Stimulated activated naive CD4-positive, alpha-beta T cell treated with Interleukin-2 at 50 U/mL for 16 hours (primary cell): ENCODE data around the gene GPR143.
A peak's percentile ranks its signal among the peaks of the same experiment; 100 is the strongest.
"Not testable (repeated sequence)": the region's sequence is repeated elsewhere in the genome, so short reads cannot be mapped to it uniquely, and the experiment has no call there.

Source experiments
- DNase-seq: peaks from one replicate; lab custom pipeline; 2025; lab: John Stamatoyannopoulos, UW

GPR143 gene

DNA sequence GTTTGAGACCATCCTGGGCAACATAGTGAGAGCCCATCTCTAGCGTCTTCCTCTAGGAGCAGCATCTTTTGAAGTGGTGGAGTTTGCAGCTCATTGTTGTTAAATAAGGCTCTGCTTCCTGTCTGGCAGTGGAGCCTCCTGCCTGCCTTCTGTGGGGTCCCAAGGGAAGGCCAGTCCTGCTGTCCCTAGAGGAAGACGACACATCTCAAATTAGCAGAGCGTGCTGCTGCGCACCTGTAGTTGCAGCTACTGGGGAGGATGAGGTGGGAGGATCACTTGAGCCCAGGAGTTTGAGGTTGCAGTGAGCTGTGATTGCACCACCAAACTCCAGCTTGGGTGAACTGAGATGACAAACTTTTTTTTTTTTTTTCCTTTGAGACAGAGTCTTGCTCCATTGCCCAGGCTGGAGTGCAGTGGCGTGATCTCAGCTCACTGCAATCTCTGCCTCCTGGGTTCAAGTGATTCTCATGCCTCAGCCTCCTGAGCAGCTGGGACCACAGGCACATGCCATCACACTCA, 2.7 kb upstream of the GPR143 start:
- DNase-seq, result not testable (repeated sequence)

DNA sequence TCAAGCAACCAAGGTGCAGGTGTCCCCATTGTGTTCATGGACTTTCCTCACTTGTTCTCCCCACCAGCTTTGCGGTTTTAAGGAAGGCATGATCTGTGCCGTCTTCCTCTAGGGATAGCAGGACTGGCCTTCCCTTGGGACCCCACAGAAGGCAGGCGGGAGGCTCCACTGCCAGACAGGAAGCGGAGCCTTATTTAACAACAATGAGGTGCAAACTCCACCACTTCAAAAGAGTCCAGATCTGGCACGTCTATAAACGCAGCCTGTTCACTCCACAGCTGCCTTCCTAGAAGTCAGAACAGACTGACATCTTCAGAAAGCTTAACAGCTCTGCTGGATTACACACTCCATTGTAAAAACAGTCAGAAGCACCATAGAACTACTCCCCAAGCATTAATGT, 1.7 kb upstream of the GPR143 start:
- no peak for DNase-seq

DNA sequence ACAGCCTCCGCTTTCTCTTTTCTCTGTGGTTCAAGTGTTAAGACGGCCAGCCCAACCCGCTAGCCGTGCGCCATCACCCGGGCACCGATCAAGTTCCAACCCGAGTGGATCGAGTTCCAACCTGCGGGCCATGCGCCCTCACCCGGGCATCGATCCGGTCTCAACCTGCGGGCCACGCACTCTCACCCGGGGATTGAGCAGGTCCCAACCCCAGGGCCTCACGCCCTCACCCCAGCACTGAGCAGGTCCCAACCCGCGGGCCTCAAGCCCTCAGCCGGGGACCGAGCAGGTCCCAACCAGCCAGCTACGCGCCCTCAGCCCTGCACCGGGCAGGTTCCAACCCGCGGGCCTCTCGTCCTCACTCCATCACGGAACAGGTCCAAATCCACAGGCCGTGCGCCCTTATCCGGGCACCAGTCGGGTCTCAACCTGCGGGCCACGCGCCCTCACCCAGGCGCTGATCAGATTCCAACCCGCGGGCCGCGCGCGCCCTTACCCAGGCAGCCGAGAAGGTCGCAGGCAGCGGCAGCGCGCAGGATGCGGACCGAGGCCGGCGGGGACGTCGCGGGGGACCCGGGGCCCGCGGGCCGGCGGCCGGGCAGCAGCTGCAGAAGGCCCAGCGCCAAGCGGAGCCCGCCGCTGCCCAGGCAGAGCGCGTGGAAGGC, 443 bp downstream of the GPR143 start:
- DNase-seq, result no peak

DNA sequence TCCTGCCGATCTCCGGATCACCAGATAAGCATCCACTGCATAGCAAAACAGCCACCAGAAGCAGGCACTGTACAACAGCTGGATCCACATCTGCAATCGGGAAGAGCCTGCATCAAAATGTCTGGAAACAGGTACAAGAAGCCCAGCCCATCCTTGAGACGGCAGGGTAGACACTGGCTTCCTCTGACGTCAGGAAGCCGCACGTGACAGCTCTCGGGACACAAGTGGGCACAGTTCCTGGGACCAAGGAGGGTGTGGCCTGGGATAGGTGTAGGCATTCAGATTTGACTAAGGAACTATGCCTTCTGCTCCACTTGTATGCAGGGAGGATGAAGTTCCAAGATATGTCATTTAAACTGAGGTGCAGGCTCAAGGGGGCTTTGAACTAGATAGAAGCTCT, 6.3 kb downstream of the GPR143 start:
- DNase-seq, result no peak

DNA sequence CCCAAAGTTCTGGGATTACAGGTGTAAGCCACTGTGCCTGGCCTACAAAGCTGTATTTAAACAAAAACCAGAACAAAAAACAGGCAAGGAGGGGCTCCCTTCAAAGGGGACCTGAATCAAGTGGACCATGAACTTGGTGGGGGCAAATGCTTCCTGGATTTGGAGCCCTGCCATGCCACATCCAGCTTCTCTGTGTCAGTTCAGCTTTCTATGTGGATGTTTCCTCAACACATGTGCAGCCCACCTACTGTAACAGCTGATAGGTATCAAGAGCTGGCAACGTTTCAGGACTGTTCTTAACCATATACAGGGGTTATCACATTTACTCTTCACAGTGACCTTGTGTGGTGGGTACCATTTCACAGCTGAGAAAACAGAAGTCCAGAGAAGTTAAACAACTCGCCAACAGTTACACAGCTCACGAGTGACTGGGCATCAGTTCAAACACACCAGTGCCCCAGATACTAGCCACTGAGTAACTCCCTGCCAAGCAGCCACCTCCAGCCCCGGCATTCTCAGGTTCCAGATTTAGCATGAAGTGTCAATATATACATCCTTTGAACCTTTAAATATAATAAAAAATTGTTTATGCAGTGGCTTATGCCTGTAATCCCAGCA, 7.5 kb downstream of the GPR143 start:
- DNase-seq, result no peak

DNA sequence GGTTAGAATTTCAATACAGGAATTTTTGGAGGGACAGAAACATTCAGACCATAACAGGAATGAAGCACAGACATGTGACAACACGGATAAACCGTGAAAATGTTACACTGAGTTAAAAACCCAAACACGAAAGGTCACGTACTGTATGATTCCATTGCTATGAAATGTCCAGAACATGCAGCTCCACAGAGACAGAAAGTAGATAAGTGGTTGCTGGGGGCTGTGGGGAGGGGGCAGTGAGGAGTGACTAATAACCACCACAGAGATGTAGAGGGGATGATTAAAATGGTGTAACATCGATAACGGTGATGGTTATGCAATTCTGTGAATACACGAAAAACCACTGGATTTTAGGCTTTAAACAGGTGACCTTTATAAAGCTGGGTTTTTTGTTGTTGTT, 8.3 kb downstream of the GPR143 start:
- no peak for DNase-seq

DNA sequence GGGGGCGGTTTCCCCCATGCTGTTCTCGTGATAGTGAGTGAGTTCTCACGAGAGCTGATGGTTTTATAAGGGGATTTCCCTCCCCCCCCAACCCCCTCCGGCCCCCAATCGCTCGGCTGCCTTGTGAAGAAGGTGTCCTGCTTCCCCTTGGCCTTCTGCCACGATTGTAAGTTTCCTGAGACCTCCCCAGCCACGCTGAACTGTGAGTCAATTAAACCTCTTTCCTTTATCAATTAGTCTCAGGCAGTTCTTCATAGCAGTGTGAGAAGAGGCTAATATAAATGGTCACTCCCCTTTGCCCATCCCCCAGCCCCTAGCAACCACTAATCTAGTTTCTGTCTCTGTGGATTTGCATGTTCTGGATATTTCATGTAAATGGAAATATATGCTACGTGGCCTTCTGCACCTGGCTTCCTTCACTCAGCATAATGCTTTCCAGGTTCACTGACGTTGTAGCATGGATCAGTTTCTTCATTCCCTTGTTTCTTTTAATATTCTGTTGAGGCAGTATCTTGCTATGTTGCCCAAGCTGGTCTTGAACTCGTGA, 16.4 kb downstream of the GPR143 start:
- no peak for DNase-seq

DNA sequence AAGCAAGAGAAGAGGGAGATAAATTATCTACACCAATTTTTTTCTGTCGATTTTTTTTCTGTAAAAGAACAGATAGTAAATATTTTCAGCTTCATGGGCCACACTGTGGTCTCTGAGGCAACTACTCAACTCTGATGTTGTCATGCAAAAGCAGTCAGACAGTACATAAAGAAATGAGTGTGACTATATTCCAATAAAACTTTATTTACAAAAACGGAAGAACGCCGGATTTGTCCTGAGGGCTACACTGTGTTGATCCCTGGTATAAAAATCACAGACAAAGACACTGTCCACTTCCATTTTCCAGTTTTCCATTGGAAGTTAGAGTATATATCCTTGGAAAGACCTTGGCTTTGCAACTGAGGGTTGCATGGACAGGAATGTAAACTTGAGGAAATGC, 18.0 kb downstream of the GPR143 start:
- DNase-seq, result no peak

DNA sequence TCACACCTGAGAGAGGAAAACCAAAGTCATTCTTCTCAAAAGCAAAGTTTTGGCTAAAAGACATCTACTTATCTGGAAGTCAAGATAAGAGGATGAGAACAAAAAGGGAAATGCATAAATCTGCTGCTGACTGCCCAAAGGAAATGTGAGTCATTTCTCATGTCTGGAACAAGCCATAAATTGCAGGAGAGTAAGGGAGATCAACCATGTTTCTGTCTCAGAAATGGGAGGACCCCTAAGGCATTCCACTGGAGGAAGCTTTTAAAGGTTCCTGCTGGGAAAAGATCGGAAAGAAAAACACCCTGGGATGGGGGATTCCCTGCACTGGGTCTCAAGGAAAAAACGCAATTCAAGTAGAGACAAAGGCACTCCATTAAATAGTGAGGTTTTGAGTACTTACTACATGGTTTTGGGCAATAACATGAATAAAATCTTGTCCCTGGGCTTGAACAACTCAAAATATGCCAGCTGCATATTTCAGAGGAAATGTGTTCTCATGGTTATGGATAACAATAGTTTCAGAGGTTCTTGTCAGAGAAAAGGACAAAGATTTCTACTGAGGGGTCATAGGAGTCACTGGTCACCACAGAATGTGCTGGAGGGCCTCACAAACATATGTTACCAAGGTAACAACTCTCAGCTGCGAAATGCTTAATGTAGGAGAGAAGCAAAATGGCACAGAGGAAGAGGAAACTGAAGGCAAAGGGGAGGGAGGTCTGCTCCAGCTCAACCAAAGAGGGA, 19.3 kb downstream of the GPR143 start:
- DNase-seq, result no peak

DNA sequence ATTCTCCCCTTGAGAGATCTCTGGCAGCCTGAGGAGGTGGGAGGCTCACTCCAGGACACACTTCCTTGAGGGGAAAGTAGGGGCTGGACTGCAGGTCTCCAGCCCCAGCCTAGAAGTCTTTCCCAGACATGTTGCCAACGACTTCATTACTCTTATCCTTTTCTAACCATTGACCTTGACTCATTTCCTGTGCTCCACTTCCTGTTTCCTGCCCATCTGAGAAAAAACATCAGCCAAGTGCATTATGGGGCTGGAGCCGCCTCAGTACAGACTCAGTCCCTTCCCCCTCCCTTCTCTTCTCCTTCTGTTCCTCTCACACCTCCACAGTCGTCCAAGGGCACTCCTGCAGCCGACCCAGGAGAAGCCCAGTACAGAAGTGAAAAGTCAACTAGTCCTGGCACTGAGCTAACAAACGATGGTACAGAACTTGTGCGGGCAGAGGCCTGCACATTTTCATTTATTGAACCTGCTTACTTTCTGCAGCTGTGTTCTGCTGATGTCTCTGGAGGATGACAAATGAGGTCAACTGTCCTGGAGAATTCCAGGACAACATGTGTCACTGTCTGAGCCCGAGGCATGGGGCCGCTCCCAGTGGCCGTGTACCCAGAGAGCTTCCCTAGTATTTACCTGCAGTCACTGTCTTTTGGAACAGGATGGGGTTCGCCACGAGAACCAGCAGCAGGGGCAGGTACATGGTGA, 20.1 kb downstream of the GPR143 start:
- DNase-seq, result no peak

DNA sequence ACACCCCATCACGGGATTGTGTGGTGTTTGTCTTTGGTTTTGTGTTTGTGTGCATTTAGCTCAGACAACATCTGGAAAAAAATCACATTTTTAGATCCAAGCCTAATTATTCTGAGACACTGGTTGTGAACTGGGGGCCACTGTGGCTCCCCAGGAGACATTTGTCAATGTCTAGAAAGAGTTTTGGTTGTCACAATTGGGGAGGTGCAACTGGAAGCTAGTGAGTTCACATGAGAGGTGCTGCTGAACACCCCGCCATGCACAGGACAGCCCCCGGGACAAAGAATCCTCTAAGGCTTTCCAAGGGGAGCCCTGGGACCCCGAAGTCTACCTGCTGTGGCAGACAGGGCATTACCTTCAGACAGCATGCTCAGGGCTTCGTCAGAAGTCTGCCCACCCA, 26.5 kb downstream of the GPR143 start:
- DNase-seq, result no peak

DNA sequence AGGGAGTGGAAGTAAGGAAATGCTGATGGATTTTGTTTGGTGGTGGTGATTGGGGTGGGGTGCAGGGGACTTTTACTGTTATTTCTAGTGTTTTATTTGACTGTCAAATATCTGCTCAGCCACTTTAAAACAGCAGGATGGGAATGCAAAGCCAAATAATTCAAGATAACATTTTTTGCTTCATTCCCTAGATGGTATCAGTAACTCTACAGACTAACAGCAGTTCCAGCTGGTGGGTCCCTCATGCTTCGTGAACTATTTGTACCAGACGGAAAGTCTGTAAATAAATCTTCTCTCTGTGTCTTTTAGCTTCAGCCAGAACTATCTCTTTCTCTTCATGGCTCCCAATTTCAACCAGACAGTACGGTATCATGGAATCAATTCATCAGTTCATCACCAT, 27.5 kb downstream of the GPR143 start:
- no peak for DNase-seq

DNA sequence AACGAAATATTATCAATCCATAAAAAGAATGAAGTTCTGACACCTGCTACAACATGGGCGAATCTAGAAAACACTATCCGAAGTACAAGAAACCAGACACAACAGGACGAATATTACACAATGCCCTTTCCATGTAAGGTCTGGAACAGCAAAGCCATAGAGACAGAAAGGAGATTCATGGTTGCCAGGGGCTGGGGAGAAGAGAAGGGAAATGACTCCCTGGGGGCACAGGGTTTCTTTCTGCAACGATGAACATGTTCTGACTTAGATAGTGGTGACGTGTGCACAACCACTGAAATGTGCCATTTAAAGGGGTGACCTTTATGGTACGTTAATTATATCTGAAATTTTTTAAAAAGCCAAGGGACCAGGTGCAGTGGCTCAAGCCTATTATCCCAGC, 28.3 kb downstream of the GPR143 start:
- DNase-seq, result no peak

DNA sequence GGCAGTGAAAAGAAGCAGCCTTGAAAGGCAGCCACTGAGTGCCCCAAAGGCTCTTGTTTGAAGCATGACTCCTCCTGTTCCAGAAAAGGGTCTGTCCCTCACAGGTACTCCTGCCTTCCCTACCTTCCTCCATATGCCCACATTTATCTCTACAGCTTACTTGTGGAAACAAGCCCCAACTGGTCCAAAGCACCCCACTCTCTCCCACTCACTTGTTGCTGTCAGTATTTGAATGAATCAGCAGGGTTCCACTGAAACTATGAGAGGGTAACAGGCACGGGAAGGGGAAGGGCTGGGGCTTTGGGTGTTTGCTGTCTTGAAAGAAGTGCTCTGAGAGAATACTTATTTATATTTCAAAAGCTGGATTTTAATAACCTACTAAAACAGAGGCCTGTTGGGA, 34.9 kb downstream of the GPR143 start:
- no peak for DNase-seq

DNA sequence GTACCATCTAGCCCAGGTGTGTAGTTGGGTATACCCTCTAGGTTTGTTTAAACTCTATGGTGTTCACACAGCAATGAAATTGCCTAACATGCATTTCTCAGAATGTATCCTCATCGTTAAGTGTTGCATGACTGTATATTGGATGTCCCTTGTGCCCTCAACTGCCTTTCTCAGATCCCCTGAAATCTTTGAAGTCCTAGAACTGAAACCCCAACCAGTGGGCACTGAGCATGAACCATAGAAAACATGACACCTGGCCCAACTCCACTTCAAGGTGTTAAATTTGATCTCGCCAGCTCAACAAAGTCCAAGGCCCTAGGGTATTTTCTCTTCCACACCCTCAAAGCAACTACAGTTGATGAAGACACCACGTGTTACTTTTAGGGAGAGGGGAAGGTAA, 35.6 kb downstream of the GPR143 start:
- no peak for DNase-seq

DNA sequence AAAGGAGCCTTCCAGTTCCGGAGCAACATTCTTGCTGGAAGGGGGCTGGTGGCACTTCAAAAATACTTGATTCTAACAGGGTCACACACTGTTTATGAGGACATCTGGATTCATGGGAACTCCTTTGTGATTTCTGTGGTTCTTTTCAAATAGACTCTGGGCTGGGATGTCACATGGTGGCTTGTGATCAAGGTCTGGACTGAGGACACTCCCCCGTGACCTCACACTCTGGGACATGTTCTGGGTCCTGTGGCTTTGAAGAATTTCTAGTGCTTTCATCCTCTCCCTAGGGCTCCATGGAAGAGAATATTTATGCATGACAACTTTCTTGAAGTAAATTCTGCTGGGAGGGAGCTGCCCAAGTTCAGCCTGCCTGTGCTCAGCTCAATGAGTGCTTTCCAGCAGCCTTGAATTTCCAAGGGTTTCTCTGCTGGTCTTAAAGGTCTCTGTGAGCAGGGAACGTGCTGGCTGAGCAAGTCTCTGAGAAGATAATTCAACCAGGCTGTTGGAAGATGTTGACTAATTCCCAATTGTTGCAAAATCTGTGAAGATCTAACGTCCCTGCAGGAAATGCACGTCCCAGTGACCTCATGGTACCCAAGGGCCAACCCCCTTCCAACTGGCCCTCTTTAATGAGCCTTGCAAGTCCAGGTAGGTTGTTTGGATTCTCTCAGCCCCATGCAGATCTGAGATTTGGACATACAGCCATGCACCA, 36.3 kb downstream of the GPR143 start:
- DNase-seq, result no peak

DNA sequence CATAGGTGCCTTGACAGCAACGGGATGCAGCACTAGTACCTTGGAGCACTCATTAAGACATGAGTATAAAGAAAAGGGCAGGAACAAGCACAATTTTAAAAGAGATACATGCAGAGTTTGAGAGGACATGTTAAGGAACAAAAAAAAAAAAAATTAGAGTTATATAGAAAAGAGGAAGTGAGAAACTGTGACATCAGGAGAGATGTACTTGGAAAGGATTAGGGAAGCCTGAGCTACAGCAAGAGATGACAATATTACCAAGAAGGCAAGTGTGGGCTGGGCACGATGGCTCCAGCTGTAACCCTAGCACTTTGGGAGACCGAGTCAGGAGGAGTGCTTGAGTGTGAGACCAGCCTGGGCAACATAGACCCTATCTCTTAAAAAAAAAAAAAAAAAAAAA, 37.4 kb downstream of the GPR143 start:
- no peak for DNase-seq

DNA sequence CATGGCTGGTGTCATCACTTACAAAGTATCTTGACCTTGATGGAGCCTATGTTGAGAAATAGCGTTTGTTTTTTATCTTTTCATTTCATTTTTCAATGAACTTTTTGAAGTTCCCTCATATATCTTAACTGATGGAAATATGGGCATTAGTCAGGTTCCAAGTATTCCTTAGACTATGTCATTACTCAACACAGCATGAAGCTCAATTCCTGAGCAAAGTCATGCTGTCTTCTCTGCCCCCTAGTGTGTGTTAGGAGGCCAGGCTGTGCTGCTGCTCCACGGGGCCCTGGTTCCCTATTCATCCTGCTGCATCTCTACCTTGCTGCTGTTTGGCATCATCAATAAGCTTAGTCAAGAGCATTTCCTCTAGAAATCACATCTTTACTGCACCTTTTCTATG, 40.9 kb downstream of the GPR143 start:
- DNase-seq, result no peak

DNA sequence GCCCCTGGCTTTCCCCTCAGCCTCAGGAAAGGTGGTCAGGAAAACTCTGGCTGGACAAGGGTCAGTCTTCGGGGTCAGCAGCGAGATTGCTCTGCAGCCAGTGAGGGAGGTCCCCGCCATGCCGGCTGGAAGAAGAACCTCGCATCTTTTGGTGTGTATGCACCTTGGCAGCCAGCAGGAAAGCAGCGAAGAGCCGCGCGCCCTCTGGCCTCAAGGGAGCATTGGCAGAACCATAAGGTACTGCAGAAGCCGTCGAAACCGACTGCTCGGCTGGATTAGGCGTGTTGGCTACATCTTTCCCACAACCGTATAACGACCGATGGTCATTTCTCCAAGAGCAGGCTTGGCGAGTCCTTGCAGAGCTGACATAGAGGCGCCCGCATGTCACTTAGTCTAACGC, 48.3 kb downstream of the GPR143 start:
- DNase-seq, result no peak

DNA sequence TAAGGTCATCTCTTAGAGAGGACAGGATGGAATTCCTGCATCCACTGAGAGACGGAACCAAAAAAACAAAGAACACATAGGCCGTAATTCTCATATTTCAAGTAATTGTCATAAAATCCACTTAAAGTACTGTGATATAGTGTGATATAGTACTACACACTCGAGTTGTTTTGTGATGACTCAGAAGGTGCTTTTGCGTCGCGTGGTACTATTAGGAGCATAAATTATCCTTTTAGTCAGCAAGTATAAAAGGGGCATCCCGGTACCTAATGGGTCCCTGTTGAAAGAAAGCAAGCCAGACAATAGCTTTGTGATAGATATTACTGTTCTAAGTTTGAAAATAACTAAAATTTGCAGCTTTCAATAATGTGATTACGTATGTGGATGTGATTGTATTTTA, 55.3 kb downstream of the GPR143 start:
- no peak for DNase-seq

DNA sequence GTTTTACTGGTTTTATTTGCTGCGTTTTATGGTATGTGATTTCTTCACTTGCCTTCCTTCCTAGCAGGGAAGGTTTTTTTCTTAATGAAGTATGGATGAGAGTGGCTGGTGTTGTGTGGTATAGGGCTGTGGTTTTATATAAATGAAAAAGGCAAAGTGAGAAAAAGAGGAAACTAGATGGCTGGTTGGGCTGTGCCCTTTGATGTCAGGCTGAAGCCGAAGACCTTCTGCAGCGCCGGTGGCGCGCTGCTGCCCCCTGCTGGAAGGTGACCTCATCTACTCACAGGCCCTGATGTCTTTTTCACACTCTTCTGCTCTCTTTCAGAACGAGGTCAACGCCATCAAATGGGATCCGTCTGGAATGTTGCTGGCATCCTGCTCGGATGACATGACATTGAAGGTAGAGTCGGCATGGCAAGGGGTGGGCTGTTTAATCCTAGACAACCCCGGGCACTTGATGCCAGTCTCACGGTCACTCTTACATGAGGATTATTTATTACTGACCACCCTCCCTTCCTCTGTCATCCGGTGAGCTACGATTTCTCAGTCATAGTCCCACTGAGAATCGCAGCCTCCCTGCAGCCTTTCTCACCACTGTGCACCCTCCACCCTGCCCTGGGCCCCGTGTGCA, 56.6 kb downstream of the GPR143 start:
- DNase-seq, result peak; percentile 60
